NB4 (cell line): Measurements from ENCODE around the gene POTEF.
"Not testable (repeated sequence)": the region's sequence is repeated elsewhere in the genome, so short reads cannot be mapped to it uniquely, and the experiment has no call there.

ENCODE experiments used
- MYC ChIP-seq: IDR thresholded peaks from 2 replicates; pipeline ENCODE4 v1.6.1; 2011; ENCODE audit warnings: low read depth, low read length
- POLR2A ChIP-seq: IDR thresholded peaks from 2 replicates; pipeline ENCODE4 v1.6.1; 2011; ENCODE audit warnings: mild to moderate bottlenecking; ENCODE audit not compliant: insufficient read length; ENCODE audit errors: extremely low read depth
- TF ChIP-seq, protein P1 (sequence below): IDR thresholded peaks from one replicate; pipeline ENCODE4 v1.5.1; 2012; ENCODE audit warnings: low read depth, low read length

DNA sequence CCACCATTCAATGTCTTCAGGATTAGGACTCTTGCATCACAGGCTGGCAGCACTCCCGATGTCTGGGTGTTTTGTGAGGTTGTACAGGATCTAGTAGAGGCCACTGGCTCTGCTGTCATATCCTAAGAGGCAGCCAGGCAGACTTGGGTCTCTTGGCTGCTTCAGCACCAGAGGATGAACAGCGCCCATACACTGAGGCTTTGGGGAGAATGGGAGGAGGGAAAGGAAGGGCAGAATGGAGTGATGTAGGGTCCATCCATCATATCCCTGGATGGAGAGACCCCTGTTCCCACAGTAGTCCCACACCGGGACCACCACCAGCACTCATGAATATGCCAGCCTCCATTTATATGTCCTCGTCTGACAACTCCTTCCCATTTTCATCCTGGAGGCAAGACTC lies 80.6 kb downstream of the POTEF start:
- TF ChIP-seq POLR2A, MYC: not testable (repeated sequence)
- TF ChIP-seq, protein P1, sequence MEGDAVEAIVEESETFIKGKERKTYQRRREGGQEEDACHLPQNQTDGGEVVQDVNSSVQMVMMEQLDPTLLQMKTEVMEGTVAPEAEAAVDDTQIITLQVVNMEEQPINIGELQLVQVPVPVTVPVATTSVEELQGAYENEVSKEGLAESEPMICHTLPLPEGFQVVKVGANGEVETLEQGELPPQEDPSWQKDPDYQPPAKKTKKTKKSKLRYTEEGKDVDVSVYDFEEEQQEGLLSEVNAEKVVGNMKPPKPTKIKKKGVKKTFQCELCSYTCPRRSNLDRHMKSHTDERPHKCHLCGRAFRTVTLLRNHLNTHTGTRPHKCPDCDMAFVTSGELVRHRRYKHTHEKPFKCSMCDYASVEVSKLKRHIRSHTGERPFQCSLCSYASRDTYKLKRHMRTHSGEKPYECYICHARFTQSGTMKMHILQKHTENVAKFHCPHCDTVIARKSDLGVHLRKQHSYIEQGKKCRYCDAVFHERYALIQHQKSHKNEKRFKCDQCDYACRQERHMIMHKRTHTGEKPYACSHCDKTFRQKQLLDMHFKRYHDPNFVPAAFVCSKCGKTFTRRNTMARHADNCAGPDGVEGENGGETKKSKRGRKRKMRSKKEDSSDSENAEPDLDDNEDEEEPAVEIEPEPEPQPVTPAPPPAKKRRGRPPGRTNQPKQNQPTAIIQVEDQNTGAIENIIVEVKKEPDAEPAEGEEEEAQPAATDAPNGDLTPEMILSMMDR = not testable (repeated sequence)
